Skeletal muscle cell (primary cell): Measurements from ENCODE around the gene SPTBN1.

Source experiments
- DNase-seq: peaks from one replicate; pipeline ENCODE4 v3.0.0-alpha.2; 2010; ENCODE audit warnings: low read depth
- H3K4me3 ChIP-seq: 2 replicates; pipeline ENCODE4 v1.5.1; 2011; ENCODE audit warnings: low read depth, mild to moderate bottlenecking, control low read depth, low read length, moderate library complexity

Gene SPTBN1

DNA sequence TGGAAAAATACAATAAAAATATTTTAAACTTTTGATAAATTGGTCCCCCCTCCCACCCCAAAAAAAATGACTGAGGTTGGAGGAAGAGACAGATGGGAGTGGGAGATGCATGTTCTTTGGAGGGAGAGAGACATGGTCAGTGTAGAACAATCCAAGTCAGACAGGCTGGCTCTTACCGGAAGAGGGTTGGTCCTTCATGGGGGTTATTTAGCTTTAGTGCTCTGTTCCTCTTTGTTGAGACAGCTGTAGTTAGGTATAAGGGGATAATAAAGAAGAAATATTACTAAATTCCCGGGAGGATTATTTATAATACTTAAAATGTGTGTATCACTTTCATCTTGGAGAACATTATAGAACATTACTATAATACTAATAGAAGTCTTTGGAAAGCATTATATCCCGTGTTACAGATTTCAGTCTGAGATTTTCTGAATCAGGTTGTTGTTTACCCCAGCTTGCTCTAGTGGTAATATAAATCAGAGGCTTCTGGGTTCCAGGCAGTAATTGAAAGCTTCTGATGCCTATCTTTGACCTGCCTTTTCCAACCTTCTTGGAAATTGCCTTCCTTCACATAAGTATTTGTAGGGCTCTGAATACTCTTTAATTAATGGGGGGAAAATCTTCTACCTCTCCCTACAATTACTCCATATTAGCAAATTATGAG is 87.7 kb downstream of the SPTBN1 start:
- DNase-seq, result no peak
- H3K4me3 ChIP-seq, result no peak overlapping the region

GRCh38 chr2:54545702-54546450 is 89.7 kb downstream of the SPTBN1 start:
- no peak overlapping the region for H3K4me3 ChIP-seq
- DNase-seq, result no peak

DNA sequence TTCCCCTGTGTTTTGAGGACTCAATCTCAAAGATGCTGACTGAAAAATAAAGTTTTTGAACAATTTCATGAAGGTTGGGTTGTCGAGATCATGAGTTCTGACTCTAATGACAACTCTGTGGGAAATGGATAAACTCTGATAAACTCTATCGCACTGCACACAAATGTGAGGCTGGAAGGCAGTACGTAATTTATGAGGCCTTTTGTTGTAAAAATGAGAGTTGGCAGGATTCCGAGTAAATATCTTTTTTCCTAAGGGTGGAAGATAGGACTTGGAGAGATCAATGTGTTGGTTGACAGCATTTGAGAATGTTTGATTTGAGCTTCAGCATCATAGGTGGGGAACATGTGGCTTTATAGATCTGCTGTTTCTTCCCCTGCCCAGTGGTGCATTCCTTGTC is 90.4 kb downstream of the SPTBN1 start:
- no peak overlapping the region for H3K4me3 ChIP-seq
- no peak for DNase-seq

DNA sequence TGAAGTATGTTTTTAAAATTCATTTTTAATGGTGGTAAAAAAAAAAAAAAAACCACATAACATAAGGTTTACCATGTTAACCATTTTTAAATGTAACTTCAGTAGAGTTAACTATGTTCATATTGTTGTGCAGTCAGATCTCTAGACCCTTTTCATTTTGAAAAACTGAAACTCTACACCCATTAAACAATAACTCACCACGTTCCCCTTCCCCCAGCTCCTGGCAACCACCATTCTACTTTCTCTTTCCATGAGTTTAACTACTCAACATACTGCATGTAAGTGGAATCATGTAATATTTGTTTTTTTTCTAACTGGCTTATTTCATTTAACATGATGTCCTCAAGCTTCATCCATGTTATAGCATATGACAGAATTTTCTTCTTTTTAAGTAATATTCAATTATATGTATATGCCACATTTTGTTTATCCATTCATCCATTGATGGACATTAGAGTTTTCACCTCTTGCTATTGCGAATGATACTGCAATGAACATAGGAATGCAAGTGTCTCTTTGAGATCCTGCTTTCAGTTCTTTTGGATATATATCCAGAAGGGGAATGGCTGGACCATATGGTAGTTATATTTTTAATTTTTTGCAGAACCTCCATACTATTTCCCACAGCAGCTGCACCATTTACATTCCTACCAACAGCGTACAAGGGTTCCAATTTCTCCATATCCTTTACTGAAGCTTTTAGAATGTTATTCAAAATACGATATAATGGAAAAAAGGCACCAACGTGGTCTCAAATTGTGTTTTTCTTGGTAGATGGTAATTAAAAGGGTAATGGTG is 91.0 kb downstream of the SPTBN1 start:
- H3K4me3 ChIP-seq, result no peak overlapping the region
- DNase-seq, result no peak

GRCh38 chr2:54549430-54549829 is 93.3 kb downstream of the SPTBN1 start:
- no peak for DNase-seq

GRCh38 chr2:54549917-54550518 is 93.9 kb downstream of the SPTBN1 start:
- H3K4me3 ChIP-seq, result no peak overlapping the region

More at GRCh38 chr2:54549430-54549829, 93.3 kb downstream of the SPTBN1 start:
- no peak overlapping the region for H3K4me3 ChIP-seq

GRCh38 chr2:54550547-54550946 is 94.4 kb downstream of the SPTBN1 start:
- no peak for DNase-seq
- no peak overlapping the region for H3K4me3 ChIP-seq

More at GRCh38 chr2:54549917-54550518, 93.9 kb downstream of the SPTBN1 start:
- DNase-seq, result no peak

GRCh38 chr2:54551123-54551756 is 95.1 kb downstream of the SPTBN1 start:
- no peak for DNase-seq
- H3K4me3 ChIP-seq, result no peak overlapping the region

DNA sequence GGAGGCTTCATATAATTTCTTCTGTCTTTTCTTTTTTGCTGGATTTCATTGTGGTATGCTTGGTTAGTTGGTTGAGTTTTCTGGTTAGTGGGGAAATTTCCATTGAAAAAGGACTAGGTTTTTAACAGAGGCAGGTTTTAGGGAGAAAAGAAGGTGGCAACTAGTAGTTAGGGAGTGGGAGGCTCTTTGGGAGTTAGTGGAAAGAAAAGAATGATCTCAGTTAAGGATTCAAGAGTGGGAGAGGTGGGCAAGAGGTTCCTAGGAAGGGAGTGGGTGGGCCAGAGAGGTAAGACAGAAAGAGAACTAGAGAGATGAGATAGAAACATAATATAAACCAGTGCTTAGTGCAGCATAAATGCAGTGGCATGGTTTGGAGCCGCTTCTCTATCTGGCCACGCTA is 96.9 kb downstream of the SPTBN1 start:
- DNase-seq, result no peak
- no peak overlapping the region for H3K4me3 ChIP-seq

- no peak overlapping the region for H3K4me3 ChIP-seq
- no peak for DNase-seq
Observed at GRCh38 chr2:54553775-54554174, 97.6 kb downstream of the SPTBN1 start.

GRCh38 chr2:54555318-54555837 is 99.3 kb downstream of the SPTBN1 start:
- no peak for DNase-seq
- no peak overlapping the region for H3K4me3 ChIP-seq

DNA sequence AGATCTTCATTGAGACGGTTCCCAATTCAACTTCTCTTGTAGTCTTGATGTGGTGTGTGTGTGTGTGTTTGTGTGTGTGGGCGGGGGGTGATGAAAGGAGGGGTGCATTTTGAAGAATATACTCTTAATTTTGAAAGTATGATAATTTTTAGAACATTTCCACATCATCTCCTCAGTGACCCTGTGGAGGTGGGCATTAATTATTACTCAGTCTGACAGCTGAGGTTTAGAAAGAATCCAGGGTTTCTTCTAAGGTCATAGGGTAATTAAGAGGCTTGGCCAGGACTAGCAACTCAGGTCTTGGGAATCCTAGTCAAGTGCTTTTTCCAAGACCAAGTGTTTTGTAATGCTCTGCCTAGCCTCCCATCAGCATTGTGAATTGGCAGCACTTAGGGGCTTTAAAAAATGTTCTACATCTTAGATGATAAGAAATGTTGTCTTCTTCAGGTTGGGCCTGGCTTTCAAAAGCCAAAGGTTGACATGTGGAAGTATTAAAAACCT is 100.5 kb downstream of the SPTBN1 start:
- H3K4me3 ChIP-seq, result no peak overlapping the region
- DNase-seq, result peak; percentile 75

DNA sequence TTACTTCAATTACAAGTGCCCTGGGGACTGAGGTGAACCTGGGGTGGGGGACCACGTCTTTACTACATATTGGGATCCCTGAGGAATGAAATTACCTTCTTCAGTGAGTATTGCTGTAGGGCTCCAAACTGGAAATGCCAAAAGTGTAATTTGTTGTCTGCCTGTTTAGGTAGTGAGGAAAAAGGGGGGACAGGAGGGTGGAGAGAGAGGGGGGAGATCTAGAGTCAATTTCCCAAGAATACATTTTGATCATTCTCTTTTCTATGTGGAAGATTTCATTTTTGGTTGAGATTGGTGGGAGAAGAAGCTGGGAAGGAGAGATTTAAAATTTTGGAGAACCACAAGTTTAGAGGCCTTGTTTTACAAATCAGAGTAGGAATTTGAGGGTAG is 101.1 kb downstream of the SPTBN1 start:
- no peak for DNase-seq
- peak overlapping the region; percentile 52 for H3K4me3 ChIP-seq

DNA sequence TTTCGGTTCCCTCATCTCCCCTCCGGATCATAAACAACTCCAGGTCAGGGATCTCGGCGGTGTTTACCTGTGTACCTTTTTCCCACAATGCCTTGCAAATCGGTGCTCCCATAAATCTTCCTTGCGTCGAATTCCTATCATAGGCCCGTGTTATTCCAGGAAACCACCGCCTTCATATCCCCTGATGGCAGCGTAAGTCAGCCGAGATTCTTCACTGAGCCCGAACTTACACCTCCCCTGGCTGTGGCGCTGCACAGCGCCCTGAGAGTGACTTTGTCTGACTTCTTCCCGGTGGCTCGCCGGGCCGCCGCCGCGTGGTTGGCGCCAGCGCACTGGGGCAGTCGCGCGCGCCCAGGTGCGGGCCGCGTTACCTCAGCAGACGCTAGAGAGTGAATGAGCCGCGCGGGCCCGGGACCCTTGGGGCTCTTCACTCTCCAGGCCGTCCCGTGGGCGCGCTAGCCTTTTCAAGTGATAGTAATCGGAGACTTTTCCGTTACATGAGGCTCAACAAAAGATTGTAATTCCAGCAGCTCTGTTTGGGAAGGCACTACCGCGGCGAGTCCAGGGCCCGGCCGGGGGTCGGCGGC is 101.6 kb downstream of the SPTBN1 start:
- H3K4me3 ChIP-seq, result peak overlapping the region; percentile 52
- no peak for DNase-seq

- DNase-seq, result no peak
- peak overlapping the region; percentile 52 for H3K4me3 ChIP-seq
Observed at GRCh38 chr2:54558188-54559005, 102.3 kb downstream of the SPTBN1 start.

GRCh38 chr2:54559006-54559445 is 102.9 kb downstream of the SPTBN1 start:
- DNase-seq, result no peak
- peak overlapping the region; percentile 52 for H3K4me3 ChIP-seq

DNA sequence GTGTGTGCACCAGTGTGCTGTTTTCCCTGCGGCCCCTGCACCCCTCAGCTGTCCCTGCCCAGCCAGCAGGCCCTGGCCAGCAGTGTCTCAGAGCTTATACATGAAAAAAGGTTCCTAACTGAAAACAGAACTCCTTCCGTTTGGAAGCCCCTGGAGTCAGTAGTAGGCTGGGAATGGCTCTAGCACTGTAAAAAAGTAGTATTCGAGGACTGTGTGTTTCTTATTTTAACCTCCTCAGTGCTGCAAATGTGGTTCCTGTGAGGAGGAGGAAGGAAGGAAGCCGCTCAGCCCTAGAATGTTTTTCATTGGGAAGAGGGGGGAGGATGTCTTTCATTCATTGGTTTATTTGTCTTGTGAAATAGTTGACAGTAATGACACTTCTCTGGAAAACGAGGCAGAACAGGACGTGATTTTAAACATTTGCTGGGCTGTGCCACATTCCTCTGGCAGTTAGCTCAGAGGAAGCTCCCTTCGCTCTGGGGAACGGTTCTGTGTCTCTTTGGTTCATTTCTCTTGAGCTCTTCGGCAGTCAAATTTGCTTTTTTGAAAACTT is 103.5 kb downstream of the SPTBN1 start:
- DNase-seq, result peak; percentile 84
- H3K4me3 ChIP-seq, result peak overlapping the region; percentile 52
